ENCODE measurements around the gene LAMA2.

The LAMA2 gene

DNA sequence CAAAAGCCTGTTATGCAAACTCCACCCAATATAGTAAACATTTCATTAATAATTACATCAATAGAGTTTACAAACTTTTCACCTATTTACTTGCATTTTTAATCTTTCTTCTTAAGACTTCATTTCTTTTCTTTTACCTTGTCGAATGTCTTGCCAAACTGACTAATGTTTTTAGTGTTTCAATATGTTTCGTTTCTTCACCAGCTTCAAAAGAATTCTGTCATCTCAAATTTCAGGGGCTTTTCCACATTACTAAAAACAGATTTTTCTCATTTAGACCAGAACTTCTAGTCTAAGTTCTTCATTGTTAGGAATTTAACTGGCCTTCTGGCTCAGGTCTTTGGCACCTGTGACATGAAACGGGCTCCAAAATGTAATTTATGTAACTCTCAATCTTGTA is 630.5 kb downstream of the LAMA2 start:
- no peak for DNase-seq (ENCODE audit: low spot score)

DNA sequence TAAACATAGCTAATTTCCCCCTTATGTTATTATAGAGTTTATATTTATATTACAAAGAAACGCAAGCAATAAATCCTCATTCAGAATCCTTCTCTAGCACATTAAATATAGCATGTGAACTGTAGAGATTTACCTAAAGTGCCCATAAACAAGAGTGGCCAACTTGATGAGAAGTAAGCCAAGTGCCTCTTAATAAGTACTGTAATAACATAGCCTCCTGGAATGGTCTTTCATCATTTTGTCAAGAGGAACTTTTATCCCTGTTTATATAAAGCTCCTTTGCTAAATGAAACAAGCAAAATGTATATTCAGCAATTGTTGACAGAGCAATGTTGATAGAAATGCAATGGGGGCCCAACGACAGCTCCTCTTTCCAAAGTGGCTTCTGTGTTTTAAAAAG is 632.1 kb downstream of the LAMA2 start:
- no peak for DNase-seq (ENCODE audit: low spot score)

DNA sequence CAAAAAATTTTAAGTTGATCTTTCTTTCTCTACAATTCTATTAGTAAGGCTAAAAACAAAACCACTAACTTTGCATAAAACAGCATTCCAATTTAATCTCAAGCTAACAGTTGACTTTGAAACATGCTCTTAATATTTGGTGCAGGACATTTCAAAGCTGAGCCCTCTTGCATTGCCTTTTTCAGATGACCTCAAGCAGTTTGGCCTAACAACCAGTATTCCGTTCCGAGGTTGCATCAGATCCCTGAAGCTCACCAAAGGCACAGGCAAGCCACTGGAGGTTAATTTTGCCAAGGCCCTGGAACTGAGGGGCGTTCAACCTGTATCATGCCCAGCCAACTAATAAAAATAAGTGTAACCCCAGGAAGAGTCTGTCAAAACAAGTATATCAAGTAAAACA is 633.1 kb downstream of the LAMA2 start:
- no peak for DNase-seq (ENCODE audit: low spot score)

DNA sequence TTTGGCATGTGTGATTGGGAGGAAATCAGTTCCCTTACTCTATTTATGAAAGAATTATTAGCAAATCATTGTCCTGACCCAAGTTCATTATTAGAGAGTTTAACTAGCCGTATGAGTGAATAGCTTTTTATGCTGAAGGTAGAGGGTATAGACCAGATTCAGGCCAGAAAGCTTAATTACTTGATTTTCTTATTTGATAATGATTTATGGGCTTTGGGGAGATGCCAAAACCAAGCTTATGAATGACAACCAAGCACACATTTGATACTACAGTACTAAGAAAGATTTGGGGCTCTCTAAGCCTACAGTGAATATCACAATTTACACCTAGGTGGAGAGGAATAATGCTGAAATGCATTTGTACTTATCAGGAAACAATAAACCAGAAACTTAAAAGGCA is 633.8 kb downstream of the LAMA2 start:
- no peak for DNase-seq (ENCODE audit: low spot score)

DNA sequence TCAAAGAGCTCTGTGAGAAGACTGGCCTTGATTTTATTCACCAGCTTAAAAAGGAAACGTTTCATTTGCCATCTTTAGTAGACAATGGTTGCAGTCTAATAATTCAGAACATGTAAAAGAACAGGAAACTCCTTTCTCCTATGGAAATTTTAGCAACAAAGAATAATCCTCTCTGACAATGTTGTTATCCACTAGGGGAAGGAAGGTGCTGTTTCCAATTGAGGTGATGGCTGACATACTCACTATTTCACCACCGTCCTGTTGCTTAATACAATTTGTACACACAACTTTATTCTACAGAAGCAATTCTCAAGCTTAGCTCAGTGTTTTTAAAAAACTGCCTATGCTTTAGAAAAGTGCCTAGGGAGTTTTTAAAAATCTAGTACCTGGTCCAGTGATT is 634.4 kb downstream of the LAMA2 start:
- no peak for DNase-seq (ENCODE audit: low spot score)

DNA sequence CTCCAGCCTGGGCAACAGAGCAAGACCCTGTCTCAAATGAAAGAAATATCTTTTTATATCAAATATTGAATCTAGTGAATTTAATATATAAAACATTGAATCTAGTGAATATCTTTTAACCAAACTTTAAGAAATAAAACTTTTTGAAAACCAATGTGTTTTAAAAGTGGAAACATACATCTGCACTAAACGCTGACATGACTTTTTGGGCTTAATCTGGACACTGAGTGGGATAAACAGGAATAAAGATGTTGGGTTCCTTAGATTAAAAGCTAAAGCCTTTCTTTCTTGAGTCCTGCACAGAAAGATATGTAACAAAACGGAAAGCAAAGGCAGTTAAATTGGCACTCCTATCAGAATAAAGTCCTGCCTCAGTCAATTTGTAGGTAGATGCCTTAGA is 636.8 kb downstream of the LAMA2 start:
- DNase-seq (ENCODE audit: low spot score), result no peak

DNA sequence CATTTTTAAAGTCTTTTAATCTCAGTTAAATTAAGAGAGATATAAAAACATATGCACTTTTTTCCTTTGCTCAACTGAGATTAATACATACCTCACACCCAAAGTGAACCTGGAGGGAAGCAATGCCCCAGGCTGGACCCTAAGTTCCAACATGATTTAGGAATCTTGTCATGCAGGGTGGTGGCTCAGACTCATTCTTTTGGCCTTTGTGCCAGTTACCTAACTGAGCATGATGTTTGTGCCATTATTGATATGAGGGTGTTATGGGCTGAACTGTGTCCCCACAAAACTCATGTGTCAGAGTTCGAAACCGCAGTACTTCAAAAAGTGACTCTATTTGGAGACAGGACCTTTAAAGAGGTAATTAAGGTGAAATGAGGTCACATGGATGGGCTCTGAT is 639.0 kb downstream of the LAMA2 start:
- no peak for DNase-seq (ENCODE audit: low spot score)

DNA sequence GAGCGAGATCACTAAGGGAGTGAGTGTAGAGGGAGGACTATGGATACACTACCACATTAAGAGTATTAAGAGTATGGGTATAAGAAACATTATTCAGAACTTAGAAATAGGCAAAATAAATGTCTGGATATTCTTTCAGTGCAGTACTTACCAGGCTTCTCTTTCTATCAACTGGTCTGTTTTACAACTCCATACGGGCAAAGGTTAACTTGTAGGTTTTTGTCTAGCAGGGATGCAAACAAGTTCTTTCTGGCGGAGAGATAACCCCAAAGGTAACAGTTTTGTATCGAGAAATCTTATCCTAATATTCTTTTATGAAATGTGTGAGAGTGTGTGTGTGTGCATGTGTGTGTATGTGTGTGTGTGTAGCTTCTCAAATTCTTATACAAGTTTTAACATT is 640.9 kb downstream of the LAMA2 start:
- DNase-seq (ENCODE audit: low spot score), result no peak

DNA sequence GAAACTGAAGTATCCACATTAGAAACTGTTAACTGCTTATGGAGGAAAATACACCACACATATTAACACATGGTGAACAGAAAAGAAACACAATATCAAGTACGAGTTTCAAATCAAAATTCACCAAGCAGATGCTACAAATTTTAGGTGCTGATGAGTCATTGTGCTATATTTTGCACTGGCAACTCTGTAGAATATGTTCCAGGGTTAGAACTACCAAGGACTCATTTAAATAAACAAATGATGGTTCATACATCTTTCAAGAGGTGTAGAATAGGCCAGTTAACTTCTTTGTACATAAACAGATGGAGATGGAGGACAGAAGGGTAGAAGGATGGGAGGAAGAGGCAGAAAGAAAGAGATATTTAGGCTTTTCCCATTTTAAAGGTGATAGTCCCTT is 642.1 kb downstream of the LAMA2 start:
- DNase-seq (ENCODE audit: low spot score), result no peak

DNA sequence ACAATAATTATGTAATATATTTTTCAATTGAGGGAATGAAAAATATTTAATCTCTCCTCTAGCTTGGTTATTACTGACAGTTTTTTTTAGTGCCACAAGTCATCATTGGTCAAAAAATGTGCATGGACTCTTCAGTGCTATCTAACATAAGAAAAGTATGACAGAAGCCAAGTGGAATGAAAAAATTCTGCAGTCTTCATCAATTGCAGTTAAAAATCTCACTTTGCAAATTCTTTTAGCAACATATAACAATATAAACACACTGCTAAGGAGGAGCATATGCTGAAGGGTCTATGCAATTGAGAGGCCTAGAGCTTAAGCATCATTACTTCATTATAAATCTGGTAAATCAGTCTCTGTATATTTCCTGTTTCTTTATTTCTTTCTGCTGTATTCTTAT is 652.0 kb downstream of the LAMA2 start:
- DNase-seq (ENCODE audit: low spot score), result no peak

DNA sequence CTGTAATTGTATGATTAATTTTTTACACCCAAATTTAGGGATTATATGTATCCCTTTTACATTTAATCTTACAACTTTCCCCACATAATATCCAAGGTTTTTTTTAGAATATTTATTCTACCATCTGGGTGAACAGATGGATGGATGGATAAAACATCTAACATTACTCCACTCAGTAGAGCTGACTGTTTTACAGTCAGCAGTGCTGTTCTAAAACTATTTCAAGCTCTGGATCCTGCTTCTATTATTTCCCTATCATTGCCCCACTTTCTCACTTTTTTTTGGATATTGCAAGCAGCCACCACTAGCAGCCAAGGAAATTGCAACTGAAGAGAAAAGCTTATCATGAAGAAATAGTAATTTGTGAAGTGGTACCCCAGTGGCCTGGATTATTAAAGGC is 653.3 kb downstream of the LAMA2 start:
- no peak for DNase-seq (ENCODE audit: low spot score)

DNA sequence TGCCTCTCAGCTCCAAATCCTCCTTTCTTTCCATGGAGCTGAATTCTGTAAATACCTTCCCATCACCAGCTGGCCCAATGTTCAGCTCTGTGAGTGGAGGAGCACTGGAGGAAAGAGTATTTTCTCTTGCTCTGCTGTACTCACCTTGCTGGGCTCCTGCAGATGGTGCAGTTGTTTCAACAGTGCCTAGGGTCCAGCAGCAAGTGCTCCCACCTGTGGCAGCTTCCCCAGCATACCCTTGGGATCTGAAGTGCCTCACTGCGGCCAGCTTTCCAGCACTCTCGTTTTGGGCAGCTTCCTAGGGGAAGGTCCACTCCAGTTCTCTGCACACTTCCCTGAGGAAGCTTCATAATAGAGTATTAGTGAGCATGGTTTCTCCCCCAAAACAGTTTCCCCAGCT is 656.1 kb downstream of the LAMA2 start:
- no peak for DNase-seq (ENCODE audit: low spot score)

DNA sequence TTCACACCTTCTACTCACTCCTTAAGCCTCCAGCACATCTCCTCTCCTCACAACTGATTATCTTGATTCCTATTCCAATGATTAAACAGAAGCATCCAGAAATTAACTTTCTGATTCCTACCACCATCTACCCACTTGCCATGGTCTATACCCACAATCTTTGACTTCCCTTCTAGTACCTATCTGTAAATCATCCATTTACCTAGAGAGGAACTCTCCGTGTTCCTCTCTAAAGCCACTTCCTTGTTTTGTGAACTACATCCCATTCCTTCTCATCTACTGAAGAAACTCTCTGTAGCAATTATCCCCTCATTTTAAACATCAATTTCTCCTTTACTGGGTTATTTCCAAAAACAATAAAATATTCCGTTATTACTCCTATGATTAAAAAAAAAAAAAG is 659.8 kb downstream of the LAMA2 start:
- no peak for DNase-seq (ENCODE audit: low spot score)

DNA sequence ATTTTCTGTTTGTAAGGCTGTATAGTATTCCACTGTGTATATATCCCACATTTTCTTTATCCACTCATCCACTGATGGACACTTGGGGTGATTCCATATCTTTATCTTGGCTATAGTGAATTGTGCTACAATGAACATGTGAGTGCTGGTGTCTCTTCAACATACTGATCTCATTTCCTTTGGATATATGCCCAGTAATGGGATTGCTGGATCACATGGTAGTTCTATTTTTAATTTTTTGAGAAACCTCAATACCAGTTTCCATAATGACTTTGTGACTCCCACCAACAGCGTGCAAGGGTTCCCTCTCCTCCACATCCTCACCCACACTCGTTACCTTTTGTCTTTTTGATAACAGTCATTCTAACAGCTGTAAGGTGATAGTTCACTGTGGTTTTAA is 661.0 kb downstream of the LAMA2 start:
- no peak for DNase-seq (ENCODE audit: low spot score)

DNA sequence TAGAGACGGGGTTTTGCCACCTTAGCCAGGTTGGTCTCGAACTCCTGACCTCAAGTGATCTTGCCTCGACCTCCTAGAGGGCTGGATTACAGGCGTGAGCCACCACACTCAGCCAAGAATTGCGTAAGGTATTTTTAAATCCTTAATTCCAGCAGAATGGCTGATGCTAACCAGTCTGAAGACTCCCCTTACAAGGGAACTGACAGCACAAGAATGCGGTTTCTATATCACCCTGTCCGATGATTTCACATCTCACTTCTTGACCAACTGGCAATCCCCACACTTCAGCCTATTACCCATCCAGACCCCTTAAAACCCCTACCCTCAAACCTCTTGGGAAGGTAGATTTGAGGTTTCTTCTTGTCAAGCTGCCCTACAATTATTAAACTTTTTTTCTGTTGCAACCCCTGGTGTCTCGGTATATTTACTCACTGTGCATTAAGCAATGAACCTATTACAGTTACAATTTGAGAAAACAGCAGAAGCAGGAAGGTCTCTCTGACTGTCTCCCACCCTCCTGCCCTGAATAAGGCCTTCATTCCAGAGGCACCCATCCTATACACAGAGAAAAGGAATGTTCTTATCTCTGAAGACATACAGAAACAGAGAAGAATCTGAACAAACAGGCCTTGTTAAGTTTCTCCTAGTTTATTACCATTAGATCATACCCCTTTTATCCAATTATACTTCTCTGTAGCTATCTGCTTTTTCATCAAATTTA is 662.1 kb downstream of the LAMA2 start:
- no peak for DNase-seq (ENCODE audit: low spot score)

DNA sequence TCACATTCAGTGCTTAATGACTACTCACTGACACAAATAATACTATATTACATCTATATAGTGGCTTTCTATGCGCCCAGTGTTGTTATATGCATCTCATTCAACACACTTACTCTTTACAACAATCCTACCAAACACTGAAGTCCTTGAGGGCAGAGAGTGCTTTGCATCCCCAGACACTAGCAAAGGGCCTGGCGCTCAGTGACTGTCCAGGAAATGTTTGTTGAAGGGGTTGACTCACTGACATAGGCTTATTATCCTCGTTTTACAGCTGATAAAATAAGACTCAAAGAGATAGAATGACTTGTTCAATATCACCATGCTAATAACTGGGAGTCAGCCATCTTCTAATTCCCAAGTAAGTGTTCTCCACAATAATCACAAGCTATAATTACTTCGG is 663.8 kb downstream of the LAMA2 start:
- DNase-seq (ENCODE audit: low spot score), result no peak

DNA sequence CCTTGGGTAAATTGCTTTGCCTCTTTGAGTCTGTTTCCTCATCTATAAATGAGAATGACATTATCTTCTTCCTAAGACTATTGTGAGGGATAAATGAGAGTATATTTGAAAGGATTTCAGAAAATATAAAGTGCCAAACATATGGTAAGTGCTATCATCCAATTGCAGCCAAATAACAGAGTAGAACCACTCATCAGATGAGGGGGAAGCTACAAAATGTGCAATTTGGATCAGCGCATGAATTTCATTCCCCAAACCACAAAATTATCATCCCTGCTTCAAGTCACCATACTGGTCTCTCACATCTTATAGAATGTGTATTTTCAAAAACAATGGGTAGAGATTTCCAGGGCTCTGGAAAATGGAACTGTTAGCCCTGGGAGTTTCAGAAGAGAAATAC is 668.5 kb downstream of the LAMA2 start:
- DNase-seq (ENCODE audit: low spot score), result no peak

DNA sequence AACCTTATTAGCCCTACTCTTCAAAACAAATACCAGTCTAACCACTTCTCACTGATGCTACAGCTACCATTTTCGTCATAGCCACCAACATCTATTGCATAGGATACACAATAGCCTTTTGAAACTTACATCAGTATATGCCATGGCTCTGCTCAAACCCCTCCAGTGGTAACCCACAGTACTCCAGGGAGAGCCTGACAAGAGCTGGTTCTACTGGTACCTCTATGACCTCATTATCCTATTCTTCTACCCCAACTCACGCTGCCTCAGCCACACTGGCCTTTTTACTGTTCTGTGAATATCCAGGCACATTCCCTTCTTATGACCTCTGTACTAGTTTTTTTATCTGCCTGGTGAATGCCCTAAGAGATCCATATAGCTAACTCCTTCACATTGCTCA is 669.5 kb downstream of the LAMA2 start:
- DNase-seq (ENCODE audit: low spot score), result no peak

DNA sequence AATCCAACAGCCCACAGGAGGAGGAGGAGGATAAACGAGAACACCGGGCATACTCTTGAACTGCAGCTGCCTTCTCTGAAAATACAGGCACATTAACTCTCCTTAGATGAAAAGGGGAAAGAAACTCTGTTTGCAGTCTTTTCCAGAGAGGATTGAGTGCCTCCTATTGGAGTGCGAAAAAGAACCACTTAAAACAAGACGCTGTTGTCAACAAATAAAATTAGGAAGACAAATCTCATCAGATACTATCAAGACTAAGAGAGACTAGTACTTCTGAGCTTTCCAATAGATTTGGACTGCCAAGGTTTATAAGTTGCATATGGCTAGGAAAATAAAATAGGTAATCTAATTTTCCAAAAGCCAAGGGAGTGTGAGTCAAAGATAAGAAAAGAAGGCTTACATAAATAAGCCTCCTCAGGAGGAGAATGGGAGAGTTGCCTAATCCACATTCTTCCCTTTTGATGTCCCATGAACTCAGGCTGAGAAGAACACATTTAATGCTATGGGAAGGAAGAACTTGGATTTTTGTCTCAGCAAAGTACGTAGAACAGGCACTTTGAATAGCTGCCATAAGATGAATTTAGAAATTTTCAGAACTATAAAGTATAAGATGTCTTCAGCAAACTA is 672.4 kb downstream of the LAMA2 start:
- peak; percentile 76 for DNase-seq (ENCODE audit: low spot score)

DNA sequence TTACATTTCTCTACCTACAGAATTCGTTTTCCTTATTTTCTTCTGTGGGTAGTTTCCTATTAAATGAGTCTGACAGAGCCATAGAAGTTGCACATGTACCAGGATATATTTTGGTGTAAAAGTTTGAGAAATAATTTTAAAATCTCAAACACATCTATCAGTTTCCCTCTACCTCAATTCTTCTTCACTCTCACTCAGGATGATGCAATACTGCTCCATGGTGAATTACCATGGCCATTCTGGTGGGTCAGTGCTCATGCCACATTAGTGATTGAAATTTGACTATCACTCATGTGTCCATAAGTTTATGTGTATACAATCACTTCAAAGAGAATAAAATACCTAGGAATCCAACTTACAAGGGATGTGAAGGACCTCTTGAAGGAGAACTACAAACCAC is 675.3 kb downstream of the LAMA2 start:
- no peak for DNase-seq (ENCODE audit: low spot score)

DNA sequence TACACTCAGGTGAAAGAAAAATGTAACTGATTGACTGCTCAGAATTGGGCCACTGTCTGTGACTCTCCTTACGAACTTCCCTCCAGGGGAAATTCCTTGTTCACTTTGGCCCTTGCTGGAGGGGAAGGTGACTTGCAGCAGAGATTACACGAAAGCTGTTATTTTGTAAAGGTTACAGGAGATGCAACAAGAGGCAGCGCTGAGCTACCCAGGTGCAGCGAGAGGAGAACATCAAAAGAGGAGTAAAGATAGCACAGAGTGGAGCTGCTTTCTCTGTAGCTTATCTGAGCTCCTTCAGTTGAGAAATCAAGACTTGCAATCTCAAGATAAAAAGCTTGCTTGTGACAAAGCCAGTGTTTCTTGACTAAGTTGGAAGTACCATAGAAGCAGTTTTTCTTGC is 682.4 kb downstream of the LAMA2 start:
- DNase-seq (ENCODE audit: low spot score), result no peak

DNA sequence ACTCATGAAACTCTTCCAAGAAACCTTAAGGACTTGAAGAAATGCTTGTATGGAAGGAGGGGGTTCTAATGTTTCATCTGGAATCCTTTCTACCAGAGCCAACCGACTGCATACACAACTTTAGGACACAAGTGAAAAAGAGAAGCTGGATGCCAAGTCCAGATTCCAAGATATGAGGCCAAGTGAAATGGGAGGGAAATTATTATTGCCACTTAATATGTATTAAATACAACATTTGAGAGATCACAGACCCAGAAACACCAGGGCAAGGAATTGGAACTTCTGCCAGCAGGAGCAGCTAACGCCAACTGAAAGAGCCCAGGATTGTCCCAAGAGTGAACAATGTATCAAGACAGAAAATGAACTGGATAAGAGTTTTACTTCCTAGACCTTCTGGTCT is 682.9 kb downstream of the LAMA2 start:
- DNase-seq (ENCODE audit: low spot score), result no peak

All from SK-N-DZ (cell line).